ENCODE data around the gene MCM8.

The MCM8 gene

DNA sequence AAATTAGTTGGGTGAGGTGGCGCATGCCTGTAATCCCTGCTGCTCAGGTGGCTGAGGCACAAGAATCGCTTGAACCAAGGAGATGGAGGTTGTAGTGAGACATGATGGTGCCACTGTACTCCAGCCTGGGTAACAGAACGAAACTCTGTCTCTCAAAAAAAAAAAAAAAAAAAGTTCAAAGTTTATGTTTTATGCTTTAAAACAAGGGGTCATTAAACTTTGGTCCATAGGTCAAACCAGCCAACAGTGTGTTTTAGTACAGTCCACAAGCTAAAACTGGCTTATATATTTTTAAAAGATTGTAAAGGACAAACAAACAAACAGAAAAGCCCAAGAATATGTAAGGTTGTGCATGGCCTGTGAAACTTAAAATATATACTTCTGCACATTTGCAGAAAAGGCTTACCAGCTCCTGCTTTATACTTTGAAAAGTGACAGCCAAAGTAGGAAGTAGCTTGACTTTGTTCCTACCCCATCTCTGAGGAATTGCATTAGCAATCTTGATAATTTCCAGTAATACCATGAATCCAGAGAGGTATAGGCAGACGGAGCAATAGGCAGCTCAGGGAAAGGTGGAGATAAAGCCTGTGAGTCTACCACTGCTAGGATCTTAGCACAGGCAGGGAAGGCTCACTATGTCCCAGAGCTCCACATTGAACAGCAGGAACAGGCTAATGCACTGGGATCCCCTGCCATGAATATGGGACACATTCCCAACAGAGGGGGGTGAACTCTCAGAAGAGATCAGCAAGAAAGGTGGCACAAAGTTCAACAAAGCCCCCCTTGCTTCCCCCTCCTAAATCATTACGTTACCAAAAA lies 30.5 kb downstream of the MCM8 start:
- TF ChIP-seq CTCF (IDR thresholded peaks at IDR 0.05) (no peak), ZFX (IDR thresholded peaks at IDR 0.05; ENCODE audit: borderline replicate concordance) (no peak)
- no peak overlapping the region for H3K27ac ChIP-seq

DNA sequence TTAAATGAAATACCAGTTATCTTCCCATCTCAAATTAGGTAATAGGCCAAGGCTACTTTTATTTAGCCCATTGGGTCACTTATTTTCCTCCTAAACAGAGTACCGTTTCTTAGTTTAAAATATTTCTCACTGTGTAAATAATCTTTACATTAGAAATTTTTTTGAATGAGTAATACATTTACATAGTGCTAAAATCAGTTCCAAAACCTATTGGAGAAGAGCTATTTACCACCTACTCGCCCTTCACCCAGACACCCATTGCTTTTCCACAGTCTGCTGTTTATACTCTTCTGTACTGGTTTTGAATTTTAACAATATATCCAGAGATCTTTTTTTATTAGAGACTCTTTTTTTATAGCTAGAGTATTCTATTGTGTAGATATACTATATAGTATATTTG lies 36.9 kb downstream of the MCM8 start:
- no peak for TF ChIP-seq ZFX (IDR thresholded peaks at IDR 0.05; ENCODE audit: borderline replicate concordance)
- no peak for TF ChIP-seq CTCF (IDR thresholded peaks at IDR 0.05)
- H3K27ac ChIP-seq = no peak overlapping the region

GRCh38 chr20:5989539-5989938 lies 39.1 kb downstream of the MCM8 start:
- no peak for TF ChIP-seq CTCF (IDR thresholded peaks at IDR 0.05)
- no peak for TF ChIP-seq ZFX (IDR thresholded peaks at IDR 0.05; ENCODE audit: borderline replicate concordance)
- H3K27ac ChIP-seq = no peak overlapping the region

DNA sequence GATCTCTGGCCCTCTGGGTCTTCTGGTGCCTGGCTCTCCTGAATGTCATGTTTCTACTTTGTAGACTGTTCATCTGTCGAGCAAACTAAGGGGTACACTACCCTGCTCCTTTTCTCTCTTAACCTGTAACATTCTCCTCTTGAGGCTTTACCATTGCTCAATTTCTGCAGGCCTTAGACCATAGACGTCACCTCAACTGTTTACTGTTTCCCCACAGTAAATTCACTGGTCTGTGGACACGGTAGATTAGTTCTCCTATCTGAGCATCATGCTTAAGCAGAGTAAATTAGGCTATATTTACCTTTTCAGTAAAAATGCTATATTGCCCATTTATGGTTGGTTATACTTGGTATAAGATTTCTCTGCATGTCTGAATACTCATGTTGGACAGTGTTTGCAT lies 40.5 kb downstream of the MCM8 start:
- peak overlapping the region; percentile 35; the same call in 1 of the 2 replicates for H3K27ac ChIP-seq
- TF ChIP-seq CTCF (IDR thresholded peaks at IDR 0.05) (no peak), ZFX (IDR thresholded peaks at IDR 0.05; ENCODE audit: borderline replicate concordance) (no peak)

- TF ChIP-seq CTCF (IDR thresholded peaks at IDR 0.05) (no peak), ZFX (IDR thresholded peaks at IDR 0.05; ENCODE audit: borderline replicate concordance) (no peak)
- H3K27ac ChIP-seq = peak overlapping the region; percentile 35
Measured at GRCh38 chr20:5991623-5992441, 41.4 kb downstream of the MCM8 start.

DNA sequence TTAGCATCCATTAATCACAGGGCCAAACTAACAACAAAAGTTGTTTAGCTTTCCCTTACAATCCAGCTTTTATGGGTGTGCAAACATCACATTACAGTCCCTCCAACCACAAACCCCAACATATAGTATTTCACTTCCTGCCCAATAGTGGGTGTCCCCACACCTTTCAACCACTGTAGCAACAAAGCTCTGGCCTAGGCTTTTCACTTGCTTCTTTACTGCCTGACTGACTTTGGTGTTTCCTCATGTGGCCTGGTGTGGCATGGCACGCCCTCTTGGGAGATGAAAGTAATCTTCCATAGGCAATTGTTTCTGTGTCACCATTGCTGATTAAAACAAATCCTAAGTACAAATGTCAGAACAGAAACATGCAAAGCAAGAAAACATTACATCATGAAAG lies 46.3 kb downstream of the MCM8 start:
- no peak for TF ChIP-seq ZFX (IDR thresholded peaks at IDR 0.05; ENCODE audit: borderline replicate concordance)
- no peak for TF ChIP-seq CTCF (IDR thresholded peaks at IDR 0.05)
- H3K27ac ChIP-seq = no peak overlapping the region

GRCh38 chr20:5999783-6000182 lies 49.3 kb downstream of the MCM8 start:
- no peak for TF ChIP-seq ZFX (IDR thresholded peaks at IDR 0.05; ENCODE audit: borderline replicate concordance)
- no peak for TF ChIP-seq CTCF (IDR thresholded peaks at IDR 0.05)
- H3K27ac ChIP-seq = no peak overlapping the region
